B cell (primary cell): ENCODE data around the gene RHBDF1.
"Not testable (repeated sequence)": the region's sequence is repeated elsewhere in the genome, so short reads cannot be mapped to it uniquely, and the experiment has no call there.

Experiments
- CTCF ChIP-seq: fragments of 200-600 bp; IDR thresholded peaks from one replicate; pipeline ENCODE4 v1.8.0; 2022; ENCODE audit warnings: antibody characterized with exemption, mild to moderate bottlenecking
- EZH2 ChIP-seq: IDR thresholded peaks from 2 replicates; pipeline ENCODE4 v1.6.1; 2012; ENCODE audit warnings: borderline replicate concordance, low read depth, mild to moderate bottlenecking, moderate library complexity, low read length; ENCODE audit not compliant: insufficient read depth, poor library complexity, severe bottlenecking

- not testable (repeated sequence) for TF ChIP-seq CTCF, EZH2
Observed at GRCh38 chr16:30627-31026, 41.8 kb downstream of the RHBDF1 start.
